Measurements from ENCODE around the gene UGT1A8. TPM values are rescaled to one million over a fixed set of nuclear protein-coding genes. Genes with fewer than 3 reads are reported as not detected.

UGT1A8 gene
- 0.06 TPM in 1 of 5 replicates, not detected in the others for total RNA-seq (2022; extraction: Qiagen RNA extraction)

DNA sequence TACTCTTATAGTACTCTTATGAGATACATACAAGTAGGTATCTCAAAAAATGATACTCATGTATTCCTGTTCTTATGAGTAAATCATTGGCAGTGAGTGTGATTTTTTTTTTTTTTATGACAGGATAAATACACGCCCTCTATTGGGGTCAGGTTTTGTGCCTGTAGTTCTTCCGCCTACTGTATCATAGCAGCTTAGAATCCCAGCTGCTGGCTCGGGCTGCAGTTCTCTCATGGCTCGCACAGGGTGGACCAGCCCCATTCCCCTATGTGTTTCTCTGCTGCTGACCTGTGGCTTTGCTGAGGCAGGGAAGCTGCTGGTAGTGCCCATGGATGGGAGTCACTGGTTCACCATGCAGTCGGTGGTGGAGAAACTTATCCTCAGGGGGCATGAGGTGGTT lies at the start of gene UGT1A8:
Gene UGT1A8 (plus strand): TSS at position 158 of the 400 bp plus-strand sequence. CDS start 75 bp downstream, at position 233.

DNA sequence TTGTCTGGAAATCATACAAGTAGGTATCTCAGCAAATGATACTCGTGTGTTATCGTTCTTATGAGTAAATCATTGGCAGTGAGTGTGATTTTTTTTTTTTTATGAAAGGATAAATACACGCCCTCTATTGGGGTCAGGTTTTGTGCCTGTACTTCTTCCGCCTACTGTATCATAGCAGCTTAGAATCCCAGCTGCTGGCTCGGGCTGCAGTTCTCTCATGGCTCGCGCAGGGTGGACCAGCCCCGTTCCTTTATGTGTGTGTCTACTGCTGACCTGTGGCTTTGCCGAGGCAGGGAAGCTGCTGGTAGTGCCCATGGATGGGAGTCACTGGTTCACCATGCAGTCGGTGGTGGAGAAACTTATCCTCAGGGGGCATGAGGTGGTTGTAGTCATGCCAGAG lies 18.9 kb downstream of the UGT1A8 start, which contains the start of gene UGT1A10:
Gene UGT1A10 (plus strand): TSS at position 143 of the 400 bp plus-strand sequence. CDS start 75 bp downstream, at position 218.

DNA sequence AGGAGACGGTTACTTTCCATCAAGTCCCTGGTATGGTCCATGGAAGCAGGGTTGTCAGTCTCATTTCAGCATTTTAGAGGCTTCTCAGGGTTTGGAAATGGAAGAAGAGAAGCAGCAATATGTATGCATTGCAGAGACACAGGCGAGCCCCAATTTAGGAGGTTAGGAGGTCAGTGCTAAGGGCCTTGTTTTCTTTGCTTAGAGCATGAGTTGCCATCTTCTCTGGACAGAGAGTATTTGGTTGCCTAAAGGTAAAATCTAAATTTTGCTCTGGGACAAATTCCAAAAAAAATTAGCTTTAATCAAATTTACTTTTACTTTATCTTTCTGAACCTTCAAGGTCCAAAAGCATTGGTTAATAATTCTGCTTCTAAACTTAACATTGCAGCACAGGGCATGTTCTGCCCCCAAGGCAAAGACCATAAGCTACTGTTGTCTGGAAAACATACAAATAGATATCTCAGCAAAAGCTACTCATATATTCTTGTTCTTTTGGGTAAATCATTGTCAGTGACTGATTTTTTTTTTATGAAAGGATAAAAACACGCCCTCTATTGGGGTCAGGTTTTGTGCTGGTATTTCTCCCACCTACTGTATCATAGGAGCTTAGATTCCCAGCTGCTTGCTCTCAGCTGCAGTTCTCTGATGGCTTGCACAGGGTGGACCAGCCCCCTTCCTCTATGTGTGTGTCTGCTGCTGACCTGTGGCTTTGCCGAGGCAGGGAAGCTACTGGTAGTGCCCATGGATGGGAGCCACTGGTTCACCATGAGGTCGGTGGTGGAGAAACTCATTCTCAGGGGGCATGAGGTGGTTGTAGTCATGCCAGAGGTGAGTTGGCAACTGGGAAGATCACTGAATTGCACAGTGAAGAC lies 54.1 kb downstream of the UGT1A8 start, which contains the start of gene UGT1A9:
Gene UGT1A9 (plus strand): TSS at position 609 of the 872 bp plus-strand sequence. CDS start 37 bp downstream, at position 646.

DNA sequence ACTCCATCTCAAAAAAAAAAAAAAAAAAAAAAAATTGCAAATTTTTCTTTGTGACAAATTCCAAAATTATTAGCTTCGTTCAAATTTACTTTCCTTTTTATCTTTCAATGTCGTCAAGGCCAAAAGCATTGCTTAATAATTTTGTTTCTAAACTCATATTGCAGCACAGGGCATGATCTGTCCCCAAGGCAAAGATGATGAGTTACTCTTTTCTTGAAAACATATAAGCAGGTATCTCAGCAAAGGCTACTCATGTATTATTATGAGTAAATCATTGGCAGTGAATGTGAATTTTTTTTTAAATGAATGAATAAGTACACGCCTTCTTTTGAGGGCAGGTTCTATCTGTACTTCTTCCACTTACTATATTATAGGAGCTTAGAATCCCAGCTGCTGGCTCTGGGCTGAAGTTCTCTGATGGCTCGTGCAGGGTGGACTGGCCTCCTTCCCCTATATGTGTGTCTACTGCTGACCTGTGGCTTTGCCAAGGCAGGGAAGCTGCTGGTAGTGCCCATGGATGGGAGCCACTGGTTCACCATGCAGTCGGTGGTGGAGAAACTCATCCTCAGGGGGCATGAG lies 64.2 kb downstream of the UGT1A8 start, which contains the start of gene UGT1A7:
Gene UGT1A7 (plus strand): TSS at position 381 of the 579 bp plus-strand sequence. CDS start 37 bp downstream, at position 418.

DNA sequence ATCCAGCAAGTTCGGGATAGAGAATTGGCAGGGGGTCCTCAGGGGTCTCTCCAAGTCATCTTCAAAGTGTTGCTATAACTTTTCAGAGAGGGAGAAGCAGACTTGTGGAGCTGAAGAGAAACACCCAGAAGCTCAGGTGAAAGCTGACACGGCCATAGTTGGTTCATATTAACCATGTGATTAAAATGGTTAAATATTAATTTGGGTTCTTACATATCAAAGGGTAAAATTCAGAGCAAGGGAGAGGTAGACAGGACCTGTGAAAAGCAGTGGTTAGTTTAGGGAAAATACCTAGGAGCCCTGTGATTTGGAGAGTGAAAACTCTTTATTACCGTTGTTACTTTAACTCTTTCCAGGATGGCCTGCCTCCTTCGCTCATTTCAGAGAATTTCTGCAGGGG lies 75.2 kb downstream of the UGT1A8 start, which contains the start of gene UGT1A6:
Gene UGT1A6 (plus strand): TSS at position 243 of the 400 bp plus-strand sequence. CDS start 115 bp downstream, at position 358.

DNA sequence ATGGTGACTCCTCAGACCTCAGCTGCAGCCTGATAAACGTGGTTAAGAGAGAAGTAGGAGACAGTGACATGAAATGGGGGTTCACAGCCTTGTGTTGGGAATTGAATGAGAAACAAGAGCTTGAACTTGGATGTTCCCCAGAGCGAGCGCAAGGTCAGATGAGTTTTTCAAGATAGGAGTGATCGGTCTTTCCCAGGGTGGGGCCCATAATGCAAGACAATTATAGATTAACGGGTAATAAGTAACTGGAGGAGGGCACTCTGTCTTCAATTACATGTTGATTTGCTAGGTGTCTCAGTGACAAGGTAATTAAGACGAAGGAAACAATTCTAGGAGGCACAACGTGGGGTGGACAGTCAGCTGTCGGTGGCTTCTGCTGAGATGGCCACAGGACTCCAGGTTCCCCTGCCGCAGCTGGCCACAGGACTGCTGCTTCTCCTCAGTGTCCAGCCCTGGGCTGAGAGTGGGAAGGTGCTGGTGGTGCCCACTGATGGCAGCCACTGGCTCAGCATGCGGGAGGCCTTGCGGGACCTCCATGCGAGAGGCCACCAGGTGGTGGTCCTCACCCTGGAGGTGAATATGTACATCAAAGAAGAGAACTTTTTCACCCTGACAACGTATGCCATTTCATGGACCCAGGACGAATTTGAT lies 95.3 kb downstream of the UGT1A8 start, which contains the start of gene UGT1A5:
Gene UGT1A5 (plus strand): TSS at position 297 of the 651 bp plus-strand sequence. CDS start 85 bp downstream, at position 382.

GRCh38 chr2:233718552-233718951 lies 101.1 kb downstream of the UGT1A8 start, which contains the start of gene UGT1A4:
UGT1A4 (plus strand) TSS chr2:233718736; CDS start chr2:233718821, 85 bp downstream.

GRCh38 chr2:233728723-233729301 lies 111.4 kb downstream of the UGT1A8 start, which contains the start of gene UGT1A3:
UGT1A3 (plus strand) TSS chr2:233729042; CDS start chr2:233729127, 85 bp downstream.

DNA sequence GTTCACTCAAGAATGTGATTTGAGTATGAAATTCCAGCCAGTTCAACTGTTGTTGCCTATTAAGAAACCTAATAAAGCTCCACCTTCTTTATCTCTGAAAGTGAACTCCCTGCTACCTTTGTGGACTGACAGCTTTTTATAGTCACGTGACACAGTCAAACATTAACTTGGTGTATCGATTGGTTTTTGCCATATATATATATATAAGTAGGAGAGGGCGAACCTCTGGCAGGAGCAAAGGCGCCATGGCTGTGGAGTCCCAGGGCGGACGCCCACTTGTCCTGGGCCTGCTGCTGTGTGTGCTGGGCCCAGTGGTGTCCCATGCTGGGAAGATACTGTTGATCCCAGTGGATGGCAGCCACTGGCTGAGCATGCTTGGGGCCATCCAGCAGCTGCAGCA lies 142.6 kb downstream of the UGT1A8 start, which contains the start of gene UGT1A1:
Gene UGT1A1 (plus strand): TSS at position 228 of the 400 bp plus-strand sequence. CDS start 18 bp downstream, at position 246.

DNA sequence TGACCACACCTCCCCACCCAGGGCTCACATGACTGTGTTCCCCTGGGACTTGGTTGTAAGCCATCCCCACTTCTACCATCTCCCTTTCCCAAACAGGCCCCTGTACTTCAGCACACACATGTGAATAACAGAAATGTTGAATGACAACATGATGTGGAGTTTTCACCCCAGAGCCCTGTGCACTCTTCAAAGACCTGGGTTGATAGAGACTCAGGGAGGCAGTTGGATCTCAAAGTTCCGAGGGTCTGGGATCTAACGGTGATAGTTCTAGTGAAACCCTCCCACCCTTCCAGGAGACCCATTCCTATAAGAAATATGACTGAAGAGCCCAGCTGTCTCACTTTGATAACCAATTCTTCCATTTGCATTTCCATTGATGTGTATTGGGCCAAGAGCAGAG lies 160.6 kb downstream of the UGT1A8 start, which contains the start of gene MROH2A:
Gene MROH2A (plus strand): TSS at position 301 of the 400 bp plus-strand sequence. CDS start 1,029 bp downstream, outside the sequence.

Other genes with a start within 250 kb of the UGT1A8 start
- 20.9 to 28.6 TPM (median 25.2 TPM) in 5 replicates for gene USP40, start 50.9 kb upstream of the UGT1A8 start, total RNA-seq (2022; extraction: Qiagen RNA extraction)
- 0.06 TPM in 1 of 5 replicates, not detected in the others for gene UGT1A10, start 18.8 kb downstream of the UGT1A8 start, total RNA-seq (2022; extraction: Qiagen RNA extraction)
- 3.7 to 5.0 TPM (median 4.1 TPM) in 5 replicates for gene UGT1A9, start 54.3 kb downstream of the UGT1A8 start, total RNA-seq (2022; extraction: Qiagen RNA extraction)
- gene UGT1A7, start 64.3 kb downstream of the UGT1A8 start, total RNA-seq (2022; extraction: Qiagen RNA extraction): 3.3 to 5.1 TPM (median 4.0 TPM) in 5 replicates
- gene UGT1A6, start 75.3 kb downstream of the UGT1A8 start, total RNA-seq (2022; extraction: Qiagen RNA extraction): 0.39 to 1.5 TPM (median 1.2 TPM) in 5 replicates
- not detected in 5 replicates for gene UGT1A5, start 95.3 kb downstream of the UGT1A8 start, total RNA-seq (2022; extraction: Qiagen RNA extraction)
- gene UGT1A4, start 101.1 kb downstream of the UGT1A8 start, total RNA-seq (2022; extraction: Qiagen RNA extraction): 0.07 to 0.12 TPM in 2 of 5 replicates, not detected in the others
- gene UGT1A3, start 111.4 kb downstream of the UGT1A8 start, total RNA-seq (2022; extraction: Qiagen RNA extraction): 0.10 to 0.31 TPM (median 0.26 TPM) in 3 of 5 replicates, not detected in the others
- gene UGT1A1, start 142.6 kb downstream of the UGT1A8 start, total RNA-seq (2022; extraction: Qiagen RNA extraction): 0.39 to 0.78 TPM (median 0.60 TPM) in 5 replicates
- gene MROH2A, start 160.7 kb downstream of the UGT1A8 start, total RNA-seq (2022; extraction: Qiagen RNA extraction): 0.12 to 0.26 TPM (median 0.18 TPM) in 4 of 5 replicates, not detected in the other
- gene HJURP, start 236.9 kb downstream of the UGT1A8 start, total RNA-seq (2022; extraction: Qiagen RNA extraction): 58.1 to 61.5 TPM (median 59.1 TPM) in 5 replicates